Activated CD8-positive, alpha-beta T cell treated with anti-CD3 and anti-CD28 coated beads for 36 hours (primary cell): ENCODE data around the gene SLC39A11. TPM values are rescaled to one million over a fixed set of nuclear protein-coding genes. Genes with fewer than 3 reads are reported as not detected.

Source experiments
- ATAC-seq: fragments of 200-7000 bp; cut with Tn5 transposase; one replicate; pipeline ENCODE4 v1.10.0; 2021; ENCODE audit warnings: mild to moderate bottlenecking, moderate library complexity
- CTCF ChIA-PET: fragments of 350-600 bp; sonication (Branson Sonifier 250); formaldehyde crosslinking; loops from one replicate; lab custom pipeline; 2021; ENCODE audit warnings: antibody characterized with exemption; lab: Charles Lee
- POLR2A ChIA-PET: fragments of 350-600 bp; sonication (Branson Sonifier 250); formaldehyde crosslinking; loops from one replicate; lab custom pipeline; 2021; ENCODE audit warnings: antibody characterized with exemption; lab: Charles Lee
- DNase-seq: peaks from one replicate; pipeline ENCODE4 v3.0.0-alpha.2; 2020
- H3K27ac Mint-ChIP-seq: one replicate; pipeline ENCODE4 v1.8.0; 2021; ENCODE audit warnings: mild to moderate bottlenecking, mixed read lengths
- H3K27me3 Mint-ChIP-seq: one replicate; pipeline ENCODE4 v1.8.0; 2021; ENCODE audit warnings: mixed read lengths
- H3K36me3 Mint-ChIP-seq: one replicate; pipeline ENCODE4 v1.8.0; 2021; ENCODE audit warnings: low read depth, mixed read lengths
- H3K4me1 Mint-ChIP-seq: one replicate; pipeline ENCODE4 v1.8.0; 2021; ENCODE audit warnings: low read depth, mixed read lengths
- H3K4me3 Mint-ChIP-seq: one replicate; pipeline ENCODE4 v1.8.0; 2021; ENCODE audit warnings: mild to moderate bottlenecking, moderate library complexity, mixed read lengths
- H3K9me3 Mint-ChIP-seq: one replicate; pipeline ENCODE4 v1.8.0; 2021; ENCODE audit warnings: mixed read lengths
- CTCF ChIP-seq: fragments of 200-600 bp; IDR thresholded peaks from one replicate; pipeline ENCODE4 v1.8.0; 2022; ENCODE audit warnings: antibody characterized with exemption, mild to moderate bottlenecking
- intact Hi-C: fragments of 100-400 bp; cut with micrococcal nuclease; formaldehyde crosslinking; loops from one replicate; pipeline ENCODE4 v1.10.0; 2022
- total RNA-seq, 2 experiments: library from RNA; stranded (reverse); gene quantifications; one replicate each; pipeline ENCODE4 v1.2.3, GENCODE V29; 2021

Gene SLC39A11
- total RNA-seq, 2 experiments from 2014 or later, result 14.4 to 14.9 TPM

- H3K4me1 Mint-ChIP-seq, result no peaks in the 10 kb centered on the region
- H3K27ac Mint-ChIP-seq, result no peak overlapping the region
- H3K36me3 Mint-ChIP-seq, result peaks cover 48% of the 10 kb centered on the region
- DNase-seq (no peak), ATAC-seq (no peak)
- H3K4me3 Mint-ChIP-seq, result no peak overlapping the region
- H3K27me3 Mint-ChIP-seq, result no peaks in the 10 kb centered on the region
- ChIA-PET POLR2A (no interaction called here), CTCF (no interaction called here)
- H3K9me3 Mint-ChIP-seq, result peaks cover 34% of the 10 kb centered on the region
- no peak for TF ChIP-seq CTCF
- intact Hi-C loops, result no loop called here
Observed at GRCh38 chr17:72792771-72793170, 299.7 kb downstream of the SLC39A11 start.

- intact Hi-C loops, result no loop called here
- peaks cover 32% of the 10 kb centered on the region for H3K9me3 Mint-ChIP-seq
- H3K4me3 Mint-ChIP-seq, result no peak overlapping the region
- H3K36me3 Mint-ChIP-seq, result peaks cover 37% of the 10 kb centered on the region
- DNase-seq (no peak), ATAC-seq (no peak)
- no peak for TF ChIP-seq CTCF
- no peaks in the 10 kb centered on the region for H3K27me3 Mint-ChIP-seq
- ChIA-PET CTCF (no interaction called here), POLR2A (no interaction called here)
- no peaks in the 10 kb centered on the region for H3K4me1 Mint-ChIP-seq
- no peak overlapping the region for H3K27ac Mint-ChIP-seq
Observed at GRCh38 chr17:72790190-72790589, 302.3 kb downstream of the SLC39A11 start.

DNA sequence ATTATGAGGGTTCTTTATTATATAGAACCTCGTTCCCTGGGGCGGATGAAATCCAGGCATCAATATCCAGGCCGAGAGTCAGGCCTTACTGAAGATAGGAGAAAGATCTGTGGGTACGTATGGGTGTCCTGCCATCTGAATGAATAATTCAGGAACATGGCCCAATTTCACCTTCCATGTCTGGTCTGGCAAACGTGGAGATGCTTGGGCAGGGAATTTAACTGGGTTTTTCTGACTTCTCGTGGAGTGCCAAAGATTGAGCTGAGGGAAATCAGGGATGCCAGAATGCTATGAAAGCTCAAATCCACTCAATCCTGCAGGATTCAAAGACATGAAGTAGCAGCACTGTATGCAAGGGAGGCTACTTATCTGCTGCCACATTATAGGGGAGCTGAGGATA lies 302.8 kb downstream of the SLC39A11 start:
- ChIA-PET CTCF (no interaction called here), POLR2A (no interaction called here)
- no peaks in the 10 kb centered on the region for H3K4me1 Mint-ChIP-seq
- no peaks in the 10 kb centered on the region for H3K27me3 Mint-ChIP-seq
- no peak for TF ChIP-seq CTCF
- intact Hi-C loops, result no loop called here
- peaks cover 29% of the 10 kb centered on the region for H3K9me3 Mint-ChIP-seq
- H3K27ac Mint-ChIP-seq, result no peak overlapping the region
- ATAC-seq (no peak), DNase-seq (no peak)
- H3K4me3 Mint-ChIP-seq, result no peak overlapping the region
- peaks cover 32% of the 10 kb centered on the region for H3K36me3 Mint-ChIP-seq

DNA sequence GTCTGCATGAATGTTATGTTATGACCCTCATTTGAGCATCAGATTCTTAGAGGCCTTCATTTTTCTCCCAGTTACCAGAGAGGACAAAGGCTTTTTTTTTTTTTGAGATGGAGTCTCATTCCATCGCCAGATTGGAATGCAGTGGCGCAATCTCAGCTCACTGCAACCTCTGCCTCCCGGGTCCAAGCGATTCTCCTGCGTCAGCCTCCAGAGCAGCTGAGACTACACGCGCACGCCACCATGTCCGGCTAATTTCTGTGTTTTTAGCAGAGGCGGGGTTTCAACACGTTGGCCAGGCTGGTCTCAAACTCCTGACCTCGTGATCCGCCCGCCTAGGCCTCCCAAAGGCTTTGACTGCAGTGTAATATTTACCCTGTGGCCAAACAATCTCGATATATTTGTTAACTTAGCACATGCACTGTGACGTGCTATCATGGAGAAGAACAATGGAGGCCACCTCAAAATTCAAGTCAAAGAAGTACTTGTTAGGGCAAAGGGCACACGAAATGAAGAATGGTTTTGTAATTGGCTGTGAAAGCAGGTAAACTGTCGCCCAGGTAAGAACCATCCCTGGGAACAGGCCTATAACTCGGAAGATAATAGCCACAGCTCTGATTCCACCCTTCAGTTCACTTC lies 303.4 kb downstream of the SLC39A11 start:
- no peak for TF ChIP-seq CTCF
- intact Hi-C loops, result no loop called here
- DNase-seq (no peak), ATAC-seq (no peak)
- Mint-ChIP-seq H3K36me3 (peaks cover 26% of the 10 kb centered on the region), H3K27ac (no peak overlapping the region), H3K9me3 (peaks cover 24% of the 10 kb centered on the region), H3K4me1 (no peaks in the 10 kb centered on the region), H3K27me3 (no peaks in the 10 kb centered on the region), H3K4me3 (no peak overlapping the region)
- ChIA-PET POLR2A (no interaction called here), CTCF (no interaction called here)

DNA sequence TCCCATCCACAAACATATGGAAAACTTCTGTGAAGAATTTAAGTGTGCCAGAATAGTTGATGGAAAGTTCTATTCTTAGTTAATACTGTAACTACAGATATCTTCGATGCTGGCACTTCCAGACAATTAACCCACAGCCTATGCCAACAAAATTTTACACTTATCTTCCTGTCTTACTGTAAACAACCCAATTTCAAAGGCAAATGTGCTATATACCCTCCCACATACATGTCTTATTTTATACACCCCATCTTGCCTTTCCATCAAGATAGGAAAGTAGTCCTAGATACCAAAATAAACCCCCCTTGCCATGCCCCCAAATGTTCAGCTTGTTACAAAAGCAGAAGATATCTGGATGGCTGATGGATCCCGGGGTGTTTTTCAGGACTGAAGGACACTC lies 306.3 kb downstream of the SLC39A11 start:
- ATAC-seq, result no peak
- Mint-ChIP-seq H3K4me3 (no peak overlapping the region), H3K36me3 (peaks cover 8% of the 10 kb centered on the region), H3K4me1 (no peaks in the 10 kb centered on the region), H3K27ac (no peak overlapping the region), H3K9me3 (peaks cover 4% of the 10 kb centered on the region), H3K27me3 (no peaks in the 10 kb centered on the region)
- POLR2A ChIA-PET, result no interaction called here
- intact Hi-C loops, result no loop called here
- no peak for DNase-seq
- CTCF ChIA-PET, result no interaction called here
- TF ChIP-seq CTCF, result no peak
